Neural crest cell (in vitro differentiated cells): ENCODE results near the gene NCL. TPM values are rescaled to one million over a fixed set of nuclear protein-coding genes. Genes with fewer than 3 reads are reported as not detected.
A peak's percentile ranks its signal among the peaks of the same experiment; 100 is the strongest.

Experiments
- DNase-seq: peaks from one replicate; pipeline ENCODE4 v3.0.0; 2021; ENCODE audit warnings: low read depth, mixed read lengths, low spot score
- H3K27ac Mint-ChIP-seq: one replicate; pipeline ENCODE4 v1.8.0; 2021; ENCODE audit warnings: mild to moderate bottlenecking, mixed read lengths; ENCODE audit not compliant: unreplicated experiment
- H3K27me3 Mint-ChIP-seq: 2 replicates; pipeline ENCODE4 v1.8.0; 2021; ENCODE audit warnings: low read depth, mild to moderate bottlenecking, mixed read lengths
- H3K36me3 Mint-ChIP-seq: 2 replicates; pipeline ENCODE4 v1.8.0; 2021; ENCODE audit warnings: low read depth, mild to moderate bottlenecking, mixed read lengths
- H3K4me1 Mint-ChIP-seq: 2 replicates; pipeline ENCODE4 v1.8.0; 2021; ENCODE audit warnings: mixed read lengths
- H3K4me3 Mint-ChIP-seq: one replicate; pipeline ENCODE4 v1.8.0; 2021; ENCODE audit warnings: mild to moderate bottlenecking, mixed read lengths
- H3K9me3 Mint-ChIP-seq: 2 replicates; pipeline ENCODE4 v1.8.0; 2021; ENCODE audit warnings: mixed read lengths
- CTCF ChIP-seq: fragments of 200-600 bp; sonication (generic); conservative IDR thresholded peaks from 2 replicates; pipeline ENCODE4 v1.5.0; 2021; ENCODE audit warnings: antibody characterized with exemption, mild to moderate bottlenecking
- total RNA-seq: library from RNA; stranded (reverse); gene quantifications from 2 replicates; pipeline ENCODE4 v1.2.1, GENCODE V29; 2021

Gene NCL
- total RNA-seq, 1 donor from 2014 or later = 999 TPM

DNA sequence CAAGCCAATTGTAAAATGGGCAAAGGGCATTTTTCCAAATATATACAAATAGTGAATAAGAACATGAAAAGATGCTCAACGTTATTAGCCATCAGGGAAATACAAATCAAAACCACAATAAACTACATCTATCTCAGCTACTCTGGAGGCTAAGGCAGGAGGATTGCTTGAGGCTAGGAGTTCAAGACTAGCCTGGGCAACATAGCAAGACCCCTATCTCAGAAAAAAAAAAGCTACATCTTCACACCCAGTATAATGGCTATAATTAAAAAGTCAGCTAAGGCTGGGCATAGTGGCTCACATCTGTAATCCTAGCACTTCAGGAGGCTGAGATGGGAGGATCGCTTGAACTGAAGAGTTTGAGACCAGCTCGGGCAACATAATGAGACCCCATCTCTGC is 12.6 kb upstream of the NCL start:
- Mint-ChIP-seq H3K27ac (no peak overlapping the region), H3K9me3 (no peaks in the 10 kb centered on the region), H3K27me3 (peaks cover 4% of the 10 kb centered on the region), H3K4me1 (no peaks in the 10 kb centered on the region), H3K36me3 (no peaks in the 10 kb centered on the region), H3K4me3 (no peak overlapping the region)
- DNase-seq = no peak
- no peak for TF ChIP-seq CTCF

- Mint-ChIP-seq H3K27me3 (peaks cover 4% of the 10 kb centered on the region), H3K36me3 (no peaks in the 10 kb centered on the region), H3K27ac (no peak overlapping the region), H3K4me1 (no peaks in the 10 kb centered on the region), H3K4me3 (no peak overlapping the region), H3K9me3 (no peaks in the 10 kb centered on the region)
- DNase-seq = no peak
- TF ChIP-seq CTCF = no peak
Observed at GRCh38 chr2:231475965-231476364, 11.7 kb upstream of the NCL start.

- Mint-ChIP-seq H3K4me1 (no peaks in the 10 kb centered on the region), H3K9me3 (no peaks in the 10 kb centered on the region), H3K27me3 (peaks cover 4% of the 10 kb centered on the region), H3K27ac (no peak overlapping the region), H3K36me3 (no peaks in the 10 kb centered on the region), H3K4me3 (no peak overlapping the region)
- DNase-seq = no peak
- TF ChIP-seq CTCF = no peak
Observed at GRCh38 chr2:231472816-231473215, 8.5 kb upstream of the NCL start.

GRCh38 chr2:231470246-231470900 is 6.1 kb upstream of the NCL start:
- Mint-ChIP-seq H3K4me3 (peak overlapping the region; percentile 3), H3K27ac (no peak overlapping the region), H3K4me1 (peaks cover 2% of the 10 kb centered on the region), H3K36me3 (no peaks in the 10 kb centered on the region), H3K9me3 (no peaks in the 10 kb centered on the region), H3K27me3 (peaks cover 4% of the 10 kb centered on the region)
- no peak for TF ChIP-seq CTCF
- DNase-seq = no peak

GRCh38 chr2:231469583-231469950 is 5.3 kb upstream of the NCL start:
- Mint-ChIP-seq H3K36me3 (no peaks in the 10 kb centered on the region), H3K27me3 (peaks cover 4% of the 10 kb centered on the region), H3K4me1 (peaks cover 4% of the 10 kb centered on the region), H3K4me3 (peak overlapping the region; percentile 50), H3K27ac (no peak overlapping the region), H3K9me3 (no peaks in the 10 kb centered on the region)
- no peak for TF ChIP-seq CTCF
- no peak for DNase-seq
